Measurements from ENCODE around the gene THSD7A. TPM values are rescaled to one million over a fixed set of nuclear protein-coding genes. Genes with fewer than 3 reads are reported as not detected.

Gene THSD7A
- total RNA-seq, 4 donors from 2014 or later, result 11.4 to 24.7 (median 15.2) TPM

GRCh38 chr7:11829954-11830353 is 2.0 kb downstream of the THSD7A start:
- DNase-seq (ENCODE audit: low spot score in 2 of 2), result no peak
- H3K4me1 ChIP-seq, result peaks cover 0 to 24% (median 0%) of the 10 kb centered on the region in 4 donors
- H3K36me3 ChIP-seq, result no peaks in the 10 kb centered on the region
- peak overlapping the region in 1 of 4 donors; percentile 88 for H3K27ac ChIP-seq
- H3K4me3 ChIP-seq, result peak overlapping the region in 1 of 4 donors; percentile 64
- H3K9me3 ChIP-seq, result no peaks in the 10 kb centered on the region
- TF ChIP-seq, protein P1, sequence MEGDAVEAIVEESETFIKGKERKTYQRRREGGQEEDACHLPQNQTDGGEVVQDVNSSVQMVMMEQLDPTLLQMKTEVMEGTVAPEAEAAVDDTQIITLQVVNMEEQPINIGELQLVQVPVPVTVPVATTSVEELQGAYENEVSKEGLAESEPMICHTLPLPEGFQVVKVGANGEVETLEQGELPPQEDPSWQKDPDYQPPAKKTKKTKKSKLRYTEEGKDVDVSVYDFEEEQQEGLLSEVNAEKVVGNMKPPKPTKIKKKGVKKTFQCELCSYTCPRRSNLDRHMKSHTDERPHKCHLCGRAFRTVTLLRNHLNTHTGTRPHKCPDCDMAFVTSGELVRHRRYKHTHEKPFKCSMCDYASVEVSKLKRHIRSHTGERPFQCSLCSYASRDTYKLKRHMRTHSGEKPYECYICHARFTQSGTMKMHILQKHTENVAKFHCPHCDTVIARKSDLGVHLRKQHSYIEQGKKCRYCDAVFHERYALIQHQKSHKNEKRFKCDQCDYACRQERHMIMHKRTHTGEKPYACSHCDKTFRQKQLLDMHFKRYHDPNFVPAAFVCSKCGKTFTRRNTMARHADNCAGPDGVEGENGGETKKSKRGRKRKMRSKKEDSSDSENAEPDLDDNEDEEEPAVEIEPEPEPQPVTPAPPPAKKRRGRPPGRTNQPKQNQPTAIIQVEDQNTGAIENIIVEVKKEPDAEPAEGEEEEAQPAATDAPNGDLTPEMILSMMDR (IDR thresholded peaks at IDR 0.05), result no peak
- no peak for TF ChIP-seq EP300 (IDR thresholded peaks at IDR 0.05)
- TF ChIP-seq POLR2A (IDR thresholded peaks at IDR 0.05), result no peak
- no peaks in the 10 kb centered on the region for H3K27me3 ChIP-seq

DNA sequence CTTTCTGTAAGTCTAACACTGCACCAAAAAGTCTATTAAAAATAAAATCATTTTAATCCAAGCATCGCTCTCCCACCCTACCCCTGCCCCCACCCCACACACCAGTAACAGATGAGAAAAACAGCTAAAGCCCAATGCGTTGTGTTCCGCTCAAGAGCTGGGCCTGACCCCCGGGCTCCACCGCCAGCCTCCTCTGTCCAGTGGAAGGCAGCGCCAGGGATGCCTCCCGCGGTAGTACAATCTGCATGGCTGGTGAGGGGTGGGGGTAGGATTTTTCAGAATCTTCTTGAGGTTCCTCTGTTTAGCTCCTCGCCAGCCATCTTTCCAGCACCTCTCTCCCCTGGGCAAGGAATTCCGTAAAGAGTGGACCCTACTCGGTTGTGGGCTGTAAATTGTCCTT is 12.1 kb downstream of the THSD7A start:
- no peak overlapping the region for H3K4me3 ChIP-seq
- H3K27ac ChIP-seq, result no peak overlapping the region
- WGBS, 2 donors, result 94 to 96% methylated on average over 11 of the region's 11 CpGs
- H3K27me3 ChIP-seq, result no peaks in the 10 kb centered on the region
- H3K9me3 ChIP-seq, result no peaks in the 10 kb centered on the region
- TF ChIP-seq POLR2A (IDR thresholded peaks at IDR 0.05) (no peak), EP300 (IDR thresholded peaks at IDR 0.05) (no peak)
- TF ChIP-seq, protein P1 (IDR thresholded peaks at IDR 0.05), result no peak
- H3K4me1 ChIP-seq, result peaks cover 0 to 5% (median 0%) of the 10 kb centered on the region in 4 donors
- H3K36me3 ChIP-seq, result no peaks in the 10 kb centered on the region
- DNase-seq (ENCODE audit: low spot score in 2 of 2), result no peak

DNA sequence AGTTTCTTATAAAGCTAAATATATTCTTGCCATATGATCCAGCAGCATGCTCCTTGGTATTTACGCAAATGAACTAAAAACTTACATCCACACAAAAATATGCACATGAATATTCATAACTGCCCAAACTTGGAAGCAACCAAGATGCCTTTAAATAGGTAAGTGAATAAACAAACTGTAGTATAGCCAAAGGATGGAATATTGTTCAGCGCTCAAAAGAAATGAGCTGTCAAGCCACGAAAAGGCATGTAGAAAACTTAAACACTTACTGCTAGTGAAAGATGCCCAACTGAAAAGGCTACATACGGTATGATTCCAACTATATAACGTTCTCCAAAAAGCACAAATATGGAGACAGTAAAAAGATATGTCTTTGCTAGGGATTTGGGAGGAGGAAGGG is 12.7 kb downstream of the THSD7A start:
- 96 to 98% methylated on average over 5 of the region's 5 CpGs for WGBS, 2 donors
- no peak for DNase-seq (ENCODE audit: low spot score in 2 of 2)
- Histone ChIP-seq H3K4me1 (peaks cover 0 to 5% (median 0%) of the 10 kb centered on the region in 4 donors), H3K9me3 (no peaks in the 10 kb centered on the region), H3K4me3 (no peak overlapping the region), H3K27me3 (no peaks in the 10 kb centered on the region), H3K27ac (no peak overlapping the region), H3K36me3 (no peaks in the 10 kb centered on the region)
- TF ChIP-seq POLR2A (IDR thresholded peaks at IDR 0.05) (no peak), EP300 (IDR thresholded peaks at IDR 0.05) (no peak)
- TF ChIP-seq, protein P1 (IDR thresholded peaks at IDR 0.05), result no peak

- 86 to 90% methylated on average over 4 of the region's 4 CpGs for WGBS, 2 donors
- Histone ChIP-seq H3K9me3 (no peaks in the 10 kb centered on the region), H3K4me3 (no peak overlapping the region), H3K27me3 (no peaks in the 10 kb centered on the region), H3K36me3 (no peaks in the 10 kb centered on the region), H3K4me1 (peaks cover 0 to 5% (median 0%) of the 10 kb centered on the region in 4 donors), H3K27ac (no peak overlapping the region)
- TF ChIP-seq POLR2A (IDR thresholded peaks at IDR 0.05), result no peak
- TF ChIP-seq, protein P1 (IDR thresholded peaks at IDR 0.05), result no peak
- no peak for DNase-seq (ENCODE audit: low spot score in 2 of 2)
Measured at GRCh38 chr7:11818281-11818680, 13.7 kb downstream of the THSD7A start.

DNA sequence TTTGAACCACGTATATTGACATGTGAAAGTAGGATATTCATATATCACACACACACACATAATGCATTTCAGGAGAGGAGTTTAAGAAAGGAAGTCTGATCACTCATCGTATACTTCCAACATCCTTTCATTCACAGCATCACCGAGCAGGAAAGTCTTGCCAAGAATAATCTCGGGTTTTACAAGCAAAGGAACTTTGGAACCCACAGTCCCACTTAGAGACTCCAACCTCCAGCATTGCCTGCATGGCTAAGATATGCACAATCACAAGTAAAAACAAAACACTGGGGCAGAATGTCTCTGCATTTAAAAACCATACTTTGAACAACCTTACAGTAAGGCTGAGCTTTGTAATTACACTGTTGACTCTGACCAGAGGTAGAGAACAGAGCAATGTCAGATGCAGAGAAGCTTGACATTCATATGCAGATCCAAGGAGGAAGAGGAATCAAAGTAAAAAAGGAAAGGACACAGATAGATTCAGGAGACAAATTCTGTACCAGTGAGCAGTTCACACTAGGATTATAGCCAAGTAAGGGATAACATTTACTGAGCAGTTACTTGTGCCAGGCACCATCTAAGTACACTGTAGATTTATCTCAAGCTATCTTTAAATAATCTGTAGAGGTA is 14.8 kb downstream of the THSD7A start:
- DNase-seq (ENCODE audit: low spot score in 2 of 2), result no peak
- H3K4me3 ChIP-seq, result no peak overlapping the region
- no peaks in the 10 kb centered on the region for H3K9me3 ChIP-seq
- TF ChIP-seq POLR2A (IDR thresholded peaks at IDR 0.05), result no peak
- TF ChIP-seq EP300 (IDR thresholded peaks at IDR 0.05), result no peak
- TF ChIP-seq, protein P1 (IDR thresholded peaks at IDR 0.05), result no peak
- no peak overlapping the region for H3K27ac ChIP-seq
- 27 to 35% methylated on average over 4 of the region's 4 CpGs for WGBS, 2 donors
- no peaks in the 10 kb centered on the region for H3K36me3 ChIP-seq
- no peaks in the 10 kb centered on the region for H3K27me3 ChIP-seq
- H3K4me1 ChIP-seq, result peaks cover 0 to 5% (median 0%) of the 10 kb centered on the region in 4 donors

Data from tibial nerve (tissue), 4 donors.